Panc1 (cell line): ENCODE data around the gene XPNPEP3.

Source experiments
- SIN3A ChIP-seq: IDR thresholded peaks from 2 replicates; pipeline ENCODE4 v1.6.1; 2012; ENCODE audit warnings: low read depth, mild to moderate bottlenecking, low read length, moderate library complexity, borderline replicate concordance; ENCODE audit not compliant: insufficient read depth
- TF ChIP-seq, protein P1 (sequence below): fragments of 450-650 bp; IDR thresholded peaks from 2 replicates; pipeline ENCODE4 v1.5.1; 2017; ENCODE audit warnings: mild to moderate bottlenecking

- no peak for TF ChIP-seq SIN3A
- TF ChIP-seq, protein P1, sequence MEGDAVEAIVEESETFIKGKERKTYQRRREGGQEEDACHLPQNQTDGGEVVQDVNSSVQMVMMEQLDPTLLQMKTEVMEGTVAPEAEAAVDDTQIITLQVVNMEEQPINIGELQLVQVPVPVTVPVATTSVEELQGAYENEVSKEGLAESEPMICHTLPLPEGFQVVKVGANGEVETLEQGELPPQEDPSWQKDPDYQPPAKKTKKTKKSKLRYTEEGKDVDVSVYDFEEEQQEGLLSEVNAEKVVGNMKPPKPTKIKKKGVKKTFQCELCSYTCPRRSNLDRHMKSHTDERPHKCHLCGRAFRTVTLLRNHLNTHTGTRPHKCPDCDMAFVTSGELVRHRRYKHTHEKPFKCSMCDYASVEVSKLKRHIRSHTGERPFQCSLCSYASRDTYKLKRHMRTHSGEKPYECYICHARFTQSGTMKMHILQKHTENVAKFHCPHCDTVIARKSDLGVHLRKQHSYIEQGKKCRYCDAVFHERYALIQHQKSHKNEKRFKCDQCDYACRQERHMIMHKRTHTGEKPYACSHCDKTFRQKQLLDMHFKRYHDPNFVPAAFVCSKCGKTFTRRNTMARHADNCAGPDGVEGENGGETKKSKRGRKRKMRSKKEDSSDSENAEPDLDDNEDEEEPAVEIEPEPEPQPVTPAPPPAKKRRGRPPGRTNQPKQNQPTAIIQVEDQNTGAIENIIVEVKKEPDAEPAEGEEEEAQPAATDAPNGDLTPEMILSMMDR, result no peak
Observed at GRCh38 chr22:40844951-40845350, 12.0 kb upstream of the XPNPEP3 start.
